Iris pigment epithelial cell (primary cell): Measurements from ENCODE around the gene ALDH1L1.

Experiments used
- DNase-seq: peaks from one replicate; pipeline ENCODE4 v3.0.0-alpha.2; 2011; ENCODE audit warnings: low read depth

ALDH1L1 gene

GRCh38 chr3:126154391-126155279 lies 25.8 kb downstream of the ALDH1L1 start:
- no peak for DNase-seq

- DNase-seq = no peak
These were observed 26.6 kb downstream of the ALDH1L1 start for GRCh38 chr3:126153695-126154360.

- no peak for DNase-seq
These were observed 27.3 kb downstream of the ALDH1L1 start for GRCh38 chr3:126152901-126153694.

DNA sequence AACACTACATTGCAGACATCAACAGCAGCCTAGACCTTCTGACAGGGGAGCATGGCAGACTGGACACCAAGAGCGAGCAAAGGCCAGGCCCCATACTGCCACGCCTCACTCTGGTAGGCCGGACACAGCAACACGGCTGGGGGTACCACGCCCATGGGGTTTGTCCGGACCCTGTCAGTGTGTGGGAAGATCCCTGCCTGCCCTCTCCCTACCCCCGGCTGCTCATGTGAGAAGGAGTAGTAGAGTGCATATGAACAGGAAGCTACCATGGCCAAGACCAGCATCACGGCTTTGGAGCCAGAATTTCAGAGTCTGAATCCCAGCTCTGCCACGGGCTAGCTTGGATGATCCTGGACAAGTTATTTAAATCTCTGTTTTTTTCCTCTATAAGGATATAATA lies 27.9 kb downstream of the ALDH1L1 start:
- DNase-seq = no peak

- DNase-seq = no peak
These were observed 28.7 kb downstream of the ALDH1L1 start for GRCh38 chr3:126151562-126152302.

DNA sequence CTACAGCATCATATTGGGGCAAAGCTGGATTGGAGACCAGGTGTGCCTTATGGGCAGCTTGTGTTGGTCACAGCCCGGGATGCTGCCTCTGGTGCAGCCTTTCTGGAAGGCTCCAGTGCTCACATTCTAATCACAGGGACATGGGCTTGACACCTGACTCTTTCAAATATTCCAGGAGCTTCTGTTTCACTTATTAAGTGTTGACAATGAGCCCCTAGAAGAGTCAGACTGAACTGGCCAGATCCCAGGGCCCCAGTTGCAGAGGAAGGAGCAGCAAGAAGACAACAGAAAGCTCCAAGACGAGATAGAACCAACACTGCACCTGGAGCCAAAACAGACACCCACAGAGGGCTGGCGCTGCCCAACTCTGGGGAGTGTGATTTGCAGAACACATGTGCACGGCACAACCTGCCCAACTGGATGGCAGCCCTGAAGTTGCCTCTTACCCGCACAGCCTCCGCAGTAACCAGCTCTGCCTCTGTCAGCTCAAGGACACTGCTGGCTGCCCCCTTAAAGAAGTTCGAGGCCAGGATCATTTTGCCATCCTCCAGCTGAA lies 30.3 kb downstream of the ALDH1L1 start:
- no peak for DNase-seq

GRCh38 chr3:126149256-126149902 lies 31.0 kb downstream of the ALDH1L1 start:
- DNase-seq = no peak

GRCh38 chr3:126147932-126148683 lies 32.3 kb downstream of the ALDH1L1 start:
- no peak for DNase-seq

DNA sequence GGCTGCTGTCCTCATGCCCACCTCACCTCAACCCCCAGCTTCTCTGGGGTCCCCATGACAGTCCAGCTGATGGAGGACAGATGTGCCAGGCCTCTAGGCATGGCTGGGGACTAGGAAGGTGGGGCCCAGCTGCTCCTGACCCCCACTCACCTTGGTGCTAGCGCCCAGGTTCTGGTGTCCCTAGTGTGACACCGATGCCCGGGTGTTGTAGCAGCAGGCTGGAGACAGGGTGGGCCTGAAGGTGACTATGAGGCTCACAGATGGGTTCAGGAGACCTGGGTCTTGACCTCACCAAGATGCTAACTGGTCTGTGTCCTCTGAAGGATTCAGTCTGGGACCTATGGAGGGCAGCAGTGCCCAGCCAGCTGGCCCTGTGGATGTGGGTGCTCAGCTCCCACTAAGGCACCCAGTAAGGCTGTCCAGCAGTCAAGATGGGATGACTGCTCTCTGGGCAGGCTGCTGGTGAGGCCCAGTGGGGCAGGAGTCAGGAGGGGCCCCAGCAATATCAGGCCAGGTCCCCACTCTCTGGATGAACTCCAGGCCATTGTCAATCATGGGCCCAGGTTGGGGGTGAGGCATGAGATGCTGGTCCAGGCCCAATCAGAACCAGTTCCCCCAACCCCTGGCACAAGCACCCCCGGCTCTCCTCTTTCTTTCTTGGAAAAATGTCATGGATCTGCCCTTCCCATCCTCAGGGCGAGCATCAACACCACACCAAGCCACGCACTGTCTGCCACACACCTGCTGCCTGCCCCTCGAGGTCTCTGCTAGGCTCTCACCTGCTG lies 33.0 kb downstream of the ALDH1L1 start:
- DNase-seq = no peak

GRCh38 chr3:126146525-126147146 lies 33.8 kb downstream of the ALDH1L1 start:
- DNase-seq = no peak

- no peak for DNase-seq
These were observed 34.4 kb downstream of the ALDH1L1 start for GRCh38 chr3:126146034-126146433.

- DNase-seq = no peak
These were observed 37.7 kb downstream of the ALDH1L1 start for GRCh38 chr3:126142652-126143051.

DNA sequence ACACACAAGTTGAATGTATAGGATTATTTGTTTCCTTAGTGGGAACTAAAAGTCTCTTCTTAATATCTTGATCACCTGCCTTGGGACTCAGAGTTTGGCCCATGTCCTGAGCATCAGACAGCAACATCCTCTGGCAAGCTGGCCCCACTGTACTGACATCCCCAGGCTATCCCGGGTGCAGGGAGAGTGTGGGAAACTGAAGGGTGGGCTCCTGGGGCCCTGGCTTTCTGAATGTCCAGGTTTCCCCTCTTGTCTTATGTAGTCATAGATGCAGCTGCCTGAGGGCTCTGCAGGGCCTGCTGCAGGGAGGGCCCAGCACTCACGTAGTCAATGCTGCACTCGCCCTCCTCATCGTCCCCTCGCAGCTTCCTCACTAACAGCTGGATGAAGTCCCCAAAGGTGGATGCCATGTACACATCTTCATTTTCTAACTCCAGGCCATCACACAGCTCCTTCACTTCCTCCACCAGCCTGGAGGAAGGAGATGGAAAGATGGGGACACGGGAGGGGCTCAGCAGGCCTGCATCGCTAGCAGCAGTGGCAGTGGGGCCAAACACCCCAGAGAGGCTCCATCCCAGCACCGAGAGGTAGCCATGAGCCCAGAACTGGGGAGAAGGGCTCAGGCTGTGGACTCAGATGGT lies 42.8 kb downstream of the ALDH1L1 start:
- DNase-seq = no peak

GRCh38 chr3:126136428-126137220 lies 43.8 kb downstream of the ALDH1L1 start:
- DNase-seq = no peak

DNA sequence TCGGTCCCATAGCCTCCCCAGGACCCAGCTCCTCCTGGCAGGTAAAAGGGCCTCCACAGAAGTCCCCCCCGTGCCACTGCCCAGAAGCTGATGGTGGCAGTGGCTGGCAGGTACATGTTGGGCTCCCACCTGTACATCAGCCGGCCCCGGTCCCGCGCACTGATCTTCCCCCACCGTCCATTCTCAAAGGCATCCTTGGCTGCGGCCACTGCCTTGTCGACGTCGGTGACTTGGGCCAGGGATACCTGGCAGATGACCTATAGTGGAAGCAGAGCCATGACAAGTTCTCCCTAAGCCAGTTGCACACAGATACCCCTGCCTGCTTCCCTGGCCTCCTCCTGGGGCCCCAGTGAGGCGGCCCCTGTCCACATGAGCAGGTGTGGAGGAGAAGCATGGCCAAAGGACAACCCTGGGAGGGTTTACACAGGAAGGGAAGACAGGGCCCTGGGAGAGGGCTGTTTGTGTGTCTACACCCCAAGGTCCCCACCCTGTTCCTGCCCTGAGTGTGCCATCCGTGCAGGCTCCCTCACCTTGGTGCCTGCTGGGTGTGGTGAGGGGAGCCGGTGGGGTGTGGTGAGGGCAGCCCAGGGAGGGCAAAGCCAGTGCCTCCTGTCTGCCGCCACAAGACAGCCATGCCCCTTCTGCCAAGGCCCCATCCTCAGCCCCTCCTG lies 44.8 kb downstream of the ALDH1L1 start:
- DNase-seq = no peak

- DNase-seq = no peak
These were observed 45.3 kb downstream of the ALDH1L1 start for GRCh38 chr3:126135071-126135405.
